MCF 10A (cell line): ENCODE measurements around the gene TMEM107. TPM values are rescaled to one million over a fixed set of nuclear protein-coding genes. Genes with fewer than 3 reads are reported as not detected.

Experiments
- BruUV-seq: library from RNA; stranded (reverse); fragments of 400-500 nt; replicated peaks from 2 replicates; lab custom pipeline; 2021; lab: Mats Ljungman, UMichigan
- CTCF ChIA-PET: fragments of 300-600 bp; sonication (Branson Sonifier 250); formaldehyde crosslinking; extraction: SDS; loops from one replicate; lab custom pipeline; 2021; ENCODE audit warnings: antibody characterized with exemption, inconsistent platforms; lab: Yijun Ruan, JAX
- POLR2A ChIA-PET: fragments of 300-600, 350-650 bp; sonication (Branson Sonifier 250); formaldehyde crosslinking; extraction: SDS; loops from one replicate; lab custom pipeline; 2020; ENCODE audit warnings: antibody characterized with exemption, inconsistent platforms; lab: Yijun Ruan, JAX
- DNase-seq: peaks from one replicate; pipeline ENCODE4 v3.0.0-alpha.2; 2018; ENCODE audit not compliant: unreplicated experiment
- H3K27ac Mint-ChIP-seq: one replicate; pipeline ENCODE4 v1.8.0; 2022; ENCODE audit warnings: mild to moderate bottlenecking, low read depth, mixed read lengths; ENCODE audit not compliant: unreplicated experiment
- H3K27me3 Mint-ChIP-seq: one replicate; pipeline ENCODE4 v1.8.0; 2022; ENCODE audit warnings: mixed read lengths; ENCODE audit not compliant: insufficient read depth, unreplicated experiment
- H3K36me3 Mint-ChIP-seq: one replicate; pipeline ENCODE4 v1.8.0; 2022; ENCODE audit warnings: mild to moderate bottlenecking, moderate library complexity, mixed read lengths; ENCODE audit not compliant: insufficient read depth, unreplicated experiment
- H3K4me1 Mint-ChIP-seq: one replicate; pipeline ENCODE4 v1.8.0; 2022; ENCODE audit warnings: mixed read lengths; ENCODE audit not compliant: insufficient read depth, unreplicated experiment
- H3K4me3 Mint-ChIP-seq: one replicate; pipeline ENCODE4 v1.8.0; 2022; ENCODE audit warnings: mild to moderate bottlenecking, moderate library complexity, mixed read lengths; ENCODE audit not compliant: unreplicated experiment
- H3K9me3 Mint-ChIP-seq: one replicate; pipeline ENCODE4 v1.8.0; 2022; ENCODE audit warnings: mixed read lengths; ENCODE audit not compliant: unreplicated experiment
- intact Hi-C: fragments of 100-400 bp; cut with micrococcal nuclease; formaldehyde crosslinking; loops from 2 replicates; pipeline ENCODE4 v1.14.1; 2022
- total RNA-seq: library from RNA; stranded (reverse); gene quantifications from 2 replicates; pipeline ENCODE4 v1.2.3, GENCODE V29; 2022
- TF ChIP-seq, protein P1 (sequence below): fragments of 200-600 bp; IDR thresholded peaks from one replicate; pipeline ENCODE4 v1.8.0; 2022; ENCODE audit warnings: antibody characterized with exemption, mild to moderate bottlenecking; ENCODE audit not compliant: unreplicated experiment

TMEM107 gene
- total RNA-seq, 1 experiment from 2014 or later, result 8.4 TPM

DNA sequence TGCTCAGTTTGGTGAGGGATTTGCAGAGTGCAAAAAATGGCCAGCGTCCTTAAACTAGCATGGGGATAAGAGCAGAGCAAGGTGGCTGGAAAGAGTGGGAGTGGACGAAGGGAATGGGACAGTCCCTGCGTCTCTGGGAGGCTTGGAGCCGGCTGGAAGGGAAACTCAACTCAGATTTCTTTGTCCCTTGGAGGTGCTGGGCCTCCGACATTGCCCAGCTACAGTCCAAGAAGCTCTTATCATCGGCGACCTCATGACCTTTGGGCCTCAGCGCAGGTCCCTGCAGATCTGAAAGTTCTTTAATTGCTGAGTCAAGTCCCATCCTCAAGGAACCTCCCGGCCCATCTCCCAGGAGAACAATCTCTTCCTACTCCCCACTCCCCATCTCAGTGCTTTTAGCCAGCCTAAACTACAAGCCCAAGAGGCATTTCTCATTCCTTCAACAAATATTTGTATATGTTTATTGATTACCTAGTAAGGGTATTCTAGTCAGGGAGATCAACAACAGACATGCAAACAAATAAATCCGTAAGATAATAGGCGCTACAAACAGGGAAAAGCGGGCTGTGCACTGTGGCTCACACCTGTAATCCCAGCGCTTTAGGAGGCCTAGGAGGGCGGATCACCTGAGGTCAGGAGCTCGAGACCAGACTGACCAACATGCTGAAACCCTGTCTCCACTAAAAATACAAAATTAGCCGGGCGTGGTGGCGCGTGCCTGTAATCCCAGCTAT is 985 bp upstream of the TMEM107 start:
- intact Hi-C loops, result no loop called here
- Mint-ChIP-seq H3K9me3 (no peaks in the 10 kb centered on the region), H3K27me3 (no peaks in the 10 kb centered on the region), H3K27ac (peak overlapping the region; percentile 94), H3K4me3 (peak overlapping the region; percentile 91), H3K4me1 (peaks cover 27% of the 10 kb centered on the region), H3K36me3 (peaks cover 9% of the 10 kb centered on the region)
- TF ChIP-seq, protein P1, sequence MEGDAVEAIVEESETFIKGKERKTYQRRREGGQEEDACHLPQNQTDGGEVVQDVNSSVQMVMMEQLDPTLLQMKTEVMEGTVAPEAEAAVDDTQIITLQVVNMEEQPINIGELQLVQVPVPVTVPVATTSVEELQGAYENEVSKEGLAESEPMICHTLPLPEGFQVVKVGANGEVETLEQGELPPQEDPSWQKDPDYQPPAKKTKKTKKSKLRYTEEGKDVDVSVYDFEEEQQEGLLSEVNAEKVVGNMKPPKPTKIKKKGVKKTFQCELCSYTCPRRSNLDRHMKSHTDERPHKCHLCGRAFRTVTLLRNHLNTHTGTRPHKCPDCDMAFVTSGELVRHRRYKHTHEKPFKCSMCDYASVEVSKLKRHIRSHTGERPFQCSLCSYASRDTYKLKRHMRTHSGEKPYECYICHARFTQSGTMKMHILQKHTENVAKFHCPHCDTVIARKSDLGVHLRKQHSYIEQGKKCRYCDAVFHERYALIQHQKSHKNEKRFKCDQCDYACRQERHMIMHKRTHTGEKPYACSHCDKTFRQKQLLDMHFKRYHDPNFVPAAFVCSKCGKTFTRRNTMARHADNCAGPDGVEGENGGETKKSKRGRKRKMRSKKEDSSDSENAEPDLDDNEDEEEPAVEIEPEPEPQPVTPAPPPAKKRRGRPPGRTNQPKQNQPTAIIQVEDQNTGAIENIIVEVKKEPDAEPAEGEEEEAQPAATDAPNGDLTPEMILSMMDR, result no peak
- no TSS peak for BruUV-seq
- DNase-seq, result no peak
- POLR2A ChIA-PET, result interaction anchor here (0.6 to 7.6 kb wide), 10 partner anchors 10 to 72 kb away, joined by 3 to 148 read pairs (median 4); partner anchors contain the start of genes BORCS6, PER1 and PFAS
- CTCF ChIA-PET, result interaction anchor here (0.7 to 1.4 kb wide), 5 partner anchors 9 to 1576 kb away, joined by 3 to 5 read pairs (median 3); no protein-coding TSS in a partner anchor

GRCh38 chr17:8175795-8176196 is 384 bp downstream of the TMEM107 start:
- ChIA-PET CTCF (interaction anchor here (0.7 to 1.0 kb wide), 4 partner anchors 18 to 456 kb away, joined by 3 to 5 read pairs (median 3); no protein-coding TSS in a partner anchor), POLR2A (interaction anchor here (0.7 to 7.6 kb wide), 7 partner anchors 12 to 74 kb away, joined by 4 to 148 read pairs (median 8); partner anchors contain the start of genes BORCS6, PER1 and PFAS)
- TF ChIP-seq, protein P1, result no peak
- intact Hi-C loops, result no loop called here
- H3K4me3 Mint-ChIP-seq, result peak overlapping the region; percentile 91
- peak overlapping the region; percentile 94 for H3K27ac Mint-ChIP-seq
- BruUV-seq, result no TSS peak
- peaks cover 9% of the 10 kb centered on the region for H3K36me3 Mint-ChIP-seq
- H3K9me3 Mint-ChIP-seq, result no peaks in the 10 kb centered on the region
- peaks cover 27% of the 10 kb centered on the region for H3K4me1 Mint-ChIP-seq
- H3K27me3 Mint-ChIP-seq, result no peaks in the 10 kb centered on the region
- no peak for DNase-seq

DNA sequence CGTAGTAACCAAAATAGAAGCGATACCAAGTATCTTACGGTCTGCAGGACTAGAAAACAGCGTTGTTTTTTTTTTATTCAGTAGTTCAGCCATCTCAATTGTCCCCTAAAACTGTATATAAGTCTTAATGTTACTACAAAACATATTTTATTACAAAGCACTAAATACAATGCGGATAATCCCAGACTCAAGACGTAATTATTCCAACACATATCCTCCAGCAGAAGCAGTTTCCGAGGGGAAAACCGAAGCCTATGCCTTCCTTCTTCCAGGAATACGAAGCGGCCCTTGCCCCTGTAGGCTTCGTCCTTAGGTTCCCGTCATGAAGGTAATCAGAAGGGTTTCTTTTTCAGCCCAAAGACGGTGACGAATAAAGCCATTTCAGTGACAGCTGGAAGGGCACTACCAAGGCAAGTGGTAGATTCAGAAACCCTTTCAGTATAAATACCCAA is 2.3 kb downstream of the TMEM107 start:
- H3K36me3 Mint-ChIP-seq, result peaks cover 9% of the 10 kb centered on the region
- ChIA-PET POLR2A (interaction anchor here (0.6 to 7.6 kb wide), 29 partner anchors 9 to 904 kb away, joined by 3 to 148 read pairs (median 6); partner anchors contain the start of genes ALOXE3, BORCS6, CTC1 and HES7), CTCF (interaction anchor here (0.6 to 0.7 kb wide), 2 partner anchors 54 to 115 kb away, joined by 3 to 8 read pairs; no protein-coding TSS in a partner anchor)
- peaks cover 27% of the 10 kb centered on the region for H3K4me1 Mint-ChIP-seq
- no peaks in the 10 kb centered on the region for H3K9me3 Mint-ChIP-seq
- no TSS peak for BruUV-seq
- peak overlapping the region; percentile 100 for H3K27ac Mint-ChIP-seq
- intact Hi-C loops, result loop anchor here (1.0 kb wide), 2 partner anchors 13 to 55 kb away; no protein-coding TSS in a partner anchor
- TF ChIP-seq, protein P1, result no peak
- H3K27me3 Mint-ChIP-seq, result no peaks in the 10 kb centered on the region
- no peak for DNase-seq
- peak overlapping the region; percentile 91 for H3K4me3 Mint-ChIP-seq
